HG02973 (cell line): ENCODE data around the gene PNLIP.

Experiments used
- ATAC-seq: cut with Tn5 transposase; IDR thresholded peaks from one replicate; pipeline ENCODE4 v1.9.1; 2021; ENCODE audit warnings: moderate library complexity; ENCODE audit not compliant: unreplicated experiment

The PNLIP gene

DNA sequence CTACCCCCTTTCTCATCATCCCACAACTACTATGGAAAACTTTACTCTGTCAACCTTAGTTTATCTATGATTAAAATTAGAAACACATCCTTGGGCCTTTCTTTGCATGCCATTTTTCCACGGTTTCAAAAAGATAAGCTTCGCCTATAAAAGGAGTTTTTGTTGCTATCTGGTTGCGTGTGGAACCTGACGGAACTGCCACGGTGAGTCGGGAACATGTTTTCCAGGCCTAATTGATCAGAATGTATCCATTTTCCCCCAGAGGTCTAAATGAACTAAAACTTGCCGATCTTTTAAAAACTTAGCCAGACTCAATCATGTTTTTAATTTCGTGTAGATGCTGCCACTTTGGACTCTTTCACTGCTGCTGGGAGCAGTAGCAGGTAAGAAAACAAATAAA is at the start of gene PNLIP:
TSS of gene PNLIP (plus strand) at position 176 of the 400 bp plus-strand sequence. CDS start at position 338, 162 bp downstream.
- ATAC-seq = no peak

DNA sequence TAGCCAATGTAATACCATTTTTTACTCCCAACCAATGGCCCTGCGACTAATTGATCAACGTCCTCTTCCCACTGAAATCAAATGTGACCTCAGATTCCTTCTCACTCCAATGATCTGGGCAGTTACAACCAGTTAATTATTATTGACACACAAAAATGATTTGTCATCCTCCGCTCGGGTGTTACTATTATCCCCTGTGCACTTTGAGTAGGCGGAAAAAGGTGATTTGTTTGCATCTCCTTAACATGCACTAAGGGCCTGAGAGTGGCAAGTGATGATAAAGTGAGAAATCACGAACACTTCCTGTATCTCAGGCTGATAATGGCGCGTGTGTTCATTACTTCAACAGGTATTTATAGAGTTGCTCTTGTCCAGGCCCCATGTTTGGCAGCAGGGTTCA is 40.9 kb upstream of the PNLIP start:
- ATAC-seq = no peak

DNA sequence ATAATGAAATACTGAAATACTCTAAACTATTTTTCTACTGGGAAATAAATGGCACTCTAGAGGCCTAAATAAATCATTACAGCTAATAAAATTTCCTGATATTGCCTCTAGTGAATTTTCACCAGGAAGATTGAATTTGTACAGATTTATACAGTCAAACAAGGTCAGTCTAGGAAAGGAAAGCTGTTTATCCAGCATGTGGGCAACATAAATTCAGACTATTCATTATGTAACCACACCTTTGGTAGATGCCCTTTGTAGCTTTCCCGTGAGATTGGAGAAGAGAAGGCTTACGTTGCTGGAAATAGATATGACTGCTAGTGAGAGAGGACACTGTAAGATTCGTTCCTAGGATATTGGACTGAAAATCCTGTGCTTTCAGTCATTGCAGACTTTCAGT is 35.2 kb upstream of the PNLIP start:
- ATAC-seq = no peak

DNA sequence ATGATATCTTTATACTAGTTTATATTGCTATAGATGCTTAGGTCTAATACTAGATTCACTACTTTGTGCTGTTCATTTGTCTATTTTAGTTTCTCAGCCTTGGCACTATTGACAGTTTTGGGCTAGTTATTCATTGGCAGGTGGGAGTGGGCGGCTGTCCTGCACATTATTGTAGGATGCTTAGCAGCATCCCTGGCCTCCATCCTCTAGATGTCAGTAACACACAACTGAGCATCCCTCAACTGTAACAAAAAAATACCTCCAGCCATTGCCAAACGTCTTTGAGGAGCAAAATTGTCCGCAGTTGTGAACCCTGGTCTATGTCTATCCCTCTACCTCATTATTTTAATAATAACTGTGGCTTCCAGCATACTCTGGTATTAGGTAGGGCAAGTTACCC is 34.4 kb upstream of the PNLIP start:
- ATAC-seq = no peak

DNA sequence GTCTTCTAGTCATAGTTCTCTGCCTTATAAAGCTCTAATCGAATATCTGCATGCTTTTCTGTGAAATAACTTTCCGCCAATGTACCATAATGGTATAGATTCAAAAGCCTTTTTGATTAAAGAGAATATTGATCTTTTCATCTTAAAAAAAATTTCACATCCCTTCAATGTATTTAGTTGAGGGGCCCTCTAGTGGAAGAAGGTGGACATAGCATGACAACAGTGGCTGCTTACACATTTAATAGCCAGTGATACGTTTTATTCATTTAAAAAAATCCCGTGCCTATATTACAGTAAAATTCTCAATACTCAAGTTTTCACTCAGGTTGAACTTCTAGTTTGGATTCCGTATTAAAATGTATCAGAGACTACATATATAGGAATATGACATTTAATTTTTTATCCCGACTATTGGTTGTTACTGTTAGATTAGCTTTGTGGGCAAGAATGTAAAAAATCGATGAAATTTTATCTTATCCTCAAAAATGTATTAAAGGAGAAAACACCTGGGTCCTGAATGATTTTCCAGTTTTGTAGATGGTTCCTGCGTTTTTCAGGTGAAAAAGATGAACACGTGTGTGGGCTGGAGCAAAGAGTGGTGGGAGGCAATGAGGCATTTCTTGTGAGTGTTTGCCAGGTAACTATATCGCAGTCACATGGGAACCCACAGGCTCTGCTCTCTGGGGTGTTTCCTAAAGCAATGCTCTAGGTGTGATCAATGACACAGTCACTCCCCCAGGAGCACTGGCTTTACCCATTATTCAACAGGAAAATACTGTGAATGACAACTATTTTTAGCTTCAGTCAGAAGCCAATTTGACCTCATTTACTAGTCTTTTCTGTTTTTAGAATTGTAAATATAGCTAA is 24.1 kb upstream of the PNLIP start:
- peak; percentile 89 for ATAC-seq

DNA sequence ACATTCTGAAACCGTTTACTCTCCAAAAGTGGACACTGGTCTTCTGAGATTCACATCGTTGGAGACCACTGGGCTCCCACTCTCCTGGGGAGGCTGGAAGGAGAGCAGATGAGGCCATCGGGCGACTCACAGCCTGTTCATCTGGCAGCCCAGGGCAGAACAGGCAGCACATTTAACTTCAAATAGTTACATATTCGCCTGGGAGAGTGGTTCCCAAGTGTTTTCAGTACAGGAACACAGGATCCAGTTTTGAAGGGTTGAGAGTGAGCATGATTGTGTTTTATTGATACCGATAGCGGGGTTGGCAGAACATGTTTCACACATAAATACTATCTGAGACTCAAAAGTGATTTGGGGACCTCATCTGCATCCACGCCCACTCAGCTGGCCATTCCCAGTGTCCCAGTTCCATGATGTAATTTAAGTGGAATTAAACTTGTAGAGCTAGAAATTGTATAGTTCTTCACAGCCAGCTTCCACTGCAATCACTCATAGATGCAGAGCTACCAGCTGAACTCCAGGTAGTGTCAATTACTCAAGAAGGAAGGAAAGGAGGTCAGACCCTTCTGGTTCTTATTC is 22.8 kb upstream of the PNLIP start:
- no peak for ATAC-seq

DNA sequence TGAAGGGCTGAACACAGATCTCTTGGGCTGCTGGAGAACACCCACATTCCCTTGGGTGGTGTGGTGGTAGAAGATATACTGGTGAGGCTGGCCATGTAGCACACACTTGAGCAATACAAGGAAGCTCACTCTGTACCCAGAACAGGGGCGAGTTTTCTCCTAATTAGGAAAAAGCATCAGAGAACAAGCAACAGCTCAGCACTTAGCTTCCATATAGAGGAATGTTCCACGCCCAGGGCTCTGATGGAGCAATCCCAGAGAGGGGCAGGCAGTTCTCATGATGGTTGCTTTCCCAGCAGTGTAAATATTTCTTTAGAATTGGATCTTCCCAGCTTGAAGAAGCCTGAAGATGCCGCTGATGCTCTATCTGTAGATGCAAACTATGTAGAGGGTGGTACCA is 21.0 kb upstream of the PNLIP start:
- ATAC-seq = no peak

DNA sequence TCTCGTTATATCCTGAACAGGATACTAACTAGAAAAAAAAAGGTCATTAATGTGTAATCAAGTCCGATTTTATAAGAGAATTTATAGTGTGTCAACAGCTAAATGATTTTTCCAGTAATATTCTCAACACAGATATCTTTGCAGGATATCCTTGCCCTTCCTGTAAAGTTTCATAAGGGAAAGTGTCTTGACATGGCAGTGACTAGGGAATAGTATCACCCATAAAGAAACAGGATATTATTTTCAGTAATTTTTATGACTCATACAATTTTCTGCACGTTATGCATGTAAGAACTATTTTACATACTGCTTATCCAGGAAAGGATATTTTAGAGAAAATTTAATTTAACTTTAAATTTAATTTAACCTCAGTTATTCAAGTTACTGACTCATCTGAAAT is 19.5 kb upstream of the PNLIP start:
- ATAC-seq = no peak

DNA sequence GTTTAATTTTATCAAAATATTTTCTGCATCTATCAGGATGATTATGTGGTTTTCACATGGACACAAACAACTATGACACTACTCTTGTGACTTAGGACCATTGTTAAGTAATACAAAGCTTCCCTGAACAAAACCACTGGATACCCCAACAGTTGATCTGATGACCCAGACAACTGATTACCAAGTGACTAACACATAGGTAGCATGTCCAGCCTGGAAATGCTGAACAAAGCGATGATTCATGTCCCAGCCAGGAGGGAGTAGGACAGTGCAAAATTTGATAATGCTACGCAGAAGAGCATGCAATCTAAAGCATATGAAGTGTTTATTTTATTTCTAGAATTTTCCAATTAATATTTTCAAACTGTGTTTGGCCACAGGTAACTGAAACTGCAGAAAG is 8.9 kb upstream of the PNLIP start:
- ATAC-seq = no peak

DNA sequence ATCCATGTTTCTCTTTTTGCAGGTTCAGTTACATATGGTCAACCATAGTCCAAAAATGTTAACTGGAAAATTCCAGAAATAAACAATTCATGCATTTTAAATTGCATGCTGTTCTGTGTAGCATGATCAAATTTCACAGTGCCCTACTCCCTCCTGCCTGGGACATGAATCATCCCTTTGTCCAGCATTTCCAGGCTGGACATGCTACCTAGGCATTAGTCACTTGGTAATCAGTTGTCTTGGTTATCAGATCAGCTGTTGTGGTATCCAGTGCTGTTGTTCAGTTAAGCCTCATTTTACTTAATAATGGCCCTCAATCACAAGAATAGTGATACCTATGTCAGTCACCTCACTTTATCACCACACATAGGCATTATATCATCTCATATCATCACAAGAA is 7.3 kb upstream of the PNLIP start:
- no peak for ATAC-seq

DNA sequence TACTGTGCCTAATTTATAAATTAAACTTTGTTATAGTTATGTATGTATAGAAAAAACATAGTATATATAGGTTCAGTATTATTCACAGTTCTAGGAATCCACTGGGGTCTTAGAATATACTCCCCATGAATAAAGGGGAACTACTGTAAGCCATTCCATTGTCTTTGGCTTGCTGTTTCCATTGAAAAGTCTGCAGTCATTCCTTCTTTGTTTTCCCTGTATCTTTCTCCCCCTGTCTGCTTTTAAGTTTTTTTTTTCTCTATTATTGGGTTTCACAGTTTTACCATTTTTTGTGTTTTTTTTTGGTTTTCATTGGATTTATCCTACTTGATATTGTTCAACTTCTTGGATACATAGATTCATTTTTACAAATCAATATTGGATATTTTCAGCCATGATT is 6.7 kb upstream of the PNLIP start:
- no peak for ATAC-seq

DNA sequence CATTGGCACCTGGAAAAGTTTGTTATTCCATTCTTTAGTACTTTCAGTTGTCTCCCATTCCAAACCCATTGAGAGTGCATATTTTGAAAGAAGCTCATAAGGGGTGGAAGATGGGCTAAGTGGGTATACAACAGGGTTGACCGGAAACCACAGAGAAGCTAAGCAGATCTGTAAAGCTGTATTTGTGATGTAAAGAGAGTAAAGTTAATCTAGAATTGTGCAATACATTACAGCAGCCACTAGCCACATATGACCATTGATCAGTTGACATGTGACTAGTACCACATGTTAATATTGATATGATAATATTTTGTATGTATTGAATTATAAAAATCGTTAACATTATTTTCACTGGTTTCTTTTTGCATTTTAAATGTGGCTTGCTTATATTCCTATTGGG is 4.9 kb upstream of the PNLIP start:
- ATAC-seq = no peak

DNA sequence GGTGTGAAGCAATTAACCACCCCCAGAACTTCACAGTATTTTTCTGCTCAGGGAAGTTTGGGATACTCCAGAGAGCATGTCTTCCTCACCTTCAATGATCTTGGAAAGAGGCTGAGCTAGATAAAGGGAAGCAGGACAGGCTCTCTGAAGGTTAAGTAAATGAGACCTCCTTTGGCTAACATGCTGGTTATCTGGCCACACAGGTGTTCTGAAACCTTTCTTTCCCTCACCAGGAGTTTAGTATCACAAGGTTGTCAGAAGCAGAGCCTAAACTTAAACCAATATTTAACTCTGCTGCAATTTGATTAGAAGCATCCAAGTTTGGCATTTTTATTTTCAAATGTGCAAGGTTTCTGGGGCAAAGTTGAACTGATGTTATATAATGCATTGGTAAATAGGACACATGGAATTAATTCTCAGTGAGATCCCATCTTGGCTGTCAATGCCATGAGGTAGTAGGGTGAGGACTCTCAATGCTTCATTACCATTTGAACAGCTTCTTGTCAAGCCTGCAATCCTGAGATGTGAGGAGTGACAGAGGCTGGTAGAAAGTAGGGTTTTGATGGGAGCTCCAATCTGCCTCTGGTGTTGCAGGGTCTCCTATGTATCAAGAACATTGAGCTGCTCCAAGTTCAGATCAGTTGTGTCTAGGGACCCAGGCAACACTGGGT is 3.6 kb upstream of the PNLIP start:
- no peak for ATAC-seq

DNA sequence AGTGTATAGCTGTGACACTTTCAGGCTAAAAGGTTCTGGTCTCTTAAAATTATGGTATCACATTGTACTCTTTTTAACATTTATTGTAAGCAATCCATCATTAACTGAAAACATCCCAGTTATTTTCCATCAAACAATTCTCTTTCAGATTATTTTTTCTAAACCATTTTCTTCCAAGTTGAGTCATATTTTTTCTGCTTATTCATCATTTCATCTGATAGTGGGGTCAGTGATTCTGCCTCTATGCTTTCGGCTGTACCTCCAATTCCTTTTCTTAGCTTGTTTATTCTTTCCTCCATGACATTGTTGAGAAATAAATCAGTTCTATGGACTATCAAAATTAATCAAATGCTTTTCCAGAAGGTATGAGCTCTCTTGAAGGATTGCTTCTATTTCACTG is 609 bp upstream of the PNLIP start:
- ATAC-seq = no peak

DNA sequence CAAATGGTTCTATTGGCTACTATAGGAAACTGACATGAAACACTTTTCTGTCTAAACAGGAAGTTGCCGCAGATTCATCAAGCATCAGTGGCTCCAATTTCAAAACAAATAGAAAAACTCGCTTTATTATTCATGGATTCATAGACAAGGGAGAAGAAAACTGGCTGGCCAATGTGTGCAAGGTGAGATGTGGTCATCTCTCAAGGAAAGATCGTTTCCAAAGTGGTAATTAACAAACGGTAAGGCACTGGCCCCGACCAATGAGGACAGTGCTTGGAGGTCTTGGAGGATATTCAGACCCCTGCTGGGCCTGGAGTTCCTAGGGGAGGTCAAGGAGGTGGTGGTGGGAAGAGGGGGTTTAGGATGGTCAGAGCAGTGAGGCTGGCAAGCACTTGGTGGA is 2.6 kb downstream of the PNLIP start:
- ATAC-seq = no peak

DNA sequence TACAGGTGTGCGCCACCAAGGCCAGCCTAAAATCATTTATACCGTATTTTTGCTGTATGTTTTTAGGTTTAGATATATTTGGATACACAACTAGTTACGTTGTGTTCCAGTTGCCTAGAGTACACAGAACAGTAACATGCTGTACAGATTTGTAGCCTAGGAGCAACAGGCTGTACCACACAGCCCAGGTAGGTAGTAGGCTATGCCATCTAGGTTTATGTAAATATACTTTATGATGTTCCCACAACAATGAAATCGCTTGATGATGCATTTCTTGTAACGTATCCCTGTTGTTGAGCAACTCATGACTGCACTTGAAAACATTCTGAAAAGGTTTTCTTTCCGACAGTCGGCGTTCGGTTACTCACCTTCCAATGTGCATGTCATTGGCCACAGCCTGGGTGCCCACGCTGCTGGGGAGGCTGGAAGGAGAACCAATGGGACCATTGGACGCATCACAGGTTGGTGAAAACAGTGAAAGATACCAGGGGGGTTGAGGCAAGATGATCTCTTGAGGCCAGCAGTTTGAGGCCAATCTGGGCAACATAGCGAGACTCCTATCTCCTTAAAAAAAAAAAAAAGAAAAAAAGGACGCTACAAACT is 7.7 kb downstream of the PNLIP start:
- ATAC-seq = no peak

DNA sequence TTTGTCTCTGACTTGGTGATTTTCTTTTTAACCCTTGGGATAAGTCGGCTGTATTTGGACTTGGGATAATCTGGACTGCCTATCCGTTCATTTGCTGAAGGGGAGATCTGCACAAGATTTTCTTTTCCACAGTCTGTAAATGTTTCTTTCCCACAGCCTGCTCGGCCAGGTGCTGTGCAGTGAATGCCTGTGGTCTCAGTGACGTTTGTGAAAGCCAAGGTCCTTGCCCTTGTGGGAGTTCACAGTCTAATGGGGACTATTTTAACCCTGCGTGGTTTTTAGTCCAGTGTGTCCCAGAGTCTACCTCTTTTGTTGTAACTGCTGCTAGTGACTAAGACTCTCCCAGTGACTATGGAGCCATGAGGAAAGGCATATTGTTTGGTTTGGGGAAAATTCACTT is 8.9 kb downstream of the PNLIP start:
- no peak for ATAC-seq

DNA sequence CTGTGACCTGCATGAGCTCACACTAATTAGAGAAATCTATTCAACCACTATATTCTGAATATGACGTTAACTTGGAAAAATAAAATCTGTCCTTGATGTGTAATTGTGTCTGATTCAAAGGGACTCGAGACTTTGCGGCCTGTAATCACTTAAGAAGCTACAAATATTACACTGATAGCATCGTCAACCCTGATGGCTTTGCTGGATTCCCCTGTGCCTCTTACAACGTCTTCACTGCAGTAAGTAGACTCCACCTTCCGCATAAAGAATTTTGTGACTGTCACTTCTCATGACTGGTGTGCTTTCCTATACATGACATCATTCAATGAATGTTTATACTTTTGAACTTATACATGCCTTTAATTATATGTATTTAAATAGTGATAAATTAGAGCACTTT is 10.1 kb downstream of the PNLIP start:
- no peak for ATAC-seq

DNA sequence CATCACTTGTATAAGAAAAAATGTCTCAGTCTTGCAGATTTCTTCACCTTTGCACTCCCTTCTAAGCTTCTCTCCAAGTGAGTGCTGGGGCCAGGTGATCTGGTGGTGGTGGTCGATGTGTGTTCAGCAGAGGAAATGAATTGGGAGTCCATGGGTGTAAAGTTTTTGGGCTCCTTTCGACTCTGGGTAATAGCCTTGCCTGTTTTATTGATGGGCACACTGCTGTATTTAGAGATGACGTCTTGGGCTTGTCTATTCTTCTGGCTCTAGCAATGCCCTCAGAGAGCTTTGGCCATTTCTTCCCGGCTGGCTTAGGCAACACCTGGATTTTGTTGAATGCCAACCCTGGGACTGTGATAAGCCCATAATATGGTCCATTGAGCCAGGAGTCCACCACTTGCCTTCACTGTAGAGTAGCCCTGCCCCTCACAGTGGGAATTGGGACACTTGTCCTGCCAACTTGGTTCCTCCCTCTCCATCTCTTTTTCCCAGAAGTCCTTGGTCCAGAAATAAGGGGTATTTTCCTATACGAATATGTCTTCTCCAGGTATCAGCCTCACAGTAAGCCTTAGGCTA is 11.7 kb downstream of the PNLIP start:
- ATAC-seq = no peak

DNA sequence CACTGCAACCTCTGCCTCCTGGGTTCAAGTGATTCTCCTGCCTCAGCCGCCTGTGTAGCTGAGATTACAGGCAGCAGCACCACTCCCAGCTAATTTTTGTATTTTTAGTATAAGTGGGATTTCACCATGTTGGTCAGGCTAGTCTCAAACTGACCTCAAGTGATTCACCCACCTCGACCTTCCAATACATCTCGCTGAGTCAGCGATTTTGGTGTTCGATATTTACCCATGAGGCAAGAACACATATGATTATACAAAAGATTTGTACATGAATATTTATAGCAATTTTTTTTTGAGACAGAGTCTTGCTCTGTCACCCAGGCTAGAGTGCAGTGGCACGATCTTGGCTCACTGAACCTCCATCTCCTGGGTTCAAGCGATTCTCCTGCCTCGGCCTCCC is 19.8 kb downstream of the PNLIP start:
- no peak for ATAC-seq

DNA sequence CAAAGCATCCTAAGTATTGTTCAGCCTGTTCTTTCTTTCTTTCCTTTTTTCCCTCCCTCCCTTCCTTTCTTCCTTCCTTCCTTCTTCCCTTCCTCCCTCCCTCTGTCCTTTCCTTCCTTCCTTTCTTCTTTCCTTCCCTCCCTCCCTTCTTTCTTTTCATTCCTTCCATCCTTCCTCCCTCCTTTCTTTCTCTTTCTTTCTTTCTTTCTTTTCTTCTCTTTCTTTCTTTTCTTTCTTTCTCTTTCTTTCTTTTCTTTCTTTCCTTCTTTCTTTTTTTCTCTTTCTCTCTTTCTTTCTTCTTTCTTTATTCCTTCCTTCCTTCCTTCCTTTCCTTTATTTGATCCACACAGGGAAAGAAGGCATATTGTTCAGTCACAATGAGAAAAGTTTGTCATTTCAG is 21.2 kb downstream of the PNLIP start:
- no peak for ATAC-seq
